GM19025 (cell line): Measurements from ENCODE around the gene DEPDC5.
"Not testable (repeated sequence)": the region's sequence is repeated elsewhere in the genome, so short reads cannot be mapped to it uniquely, and the experiment has no call there.

Experiments used
- ATAC-seq: cut with Tn5 transposase; IDR thresholded peaks from one replicate; pipeline ENCODE4 v1.9.1; 2021; ENCODE audit warnings: mild to moderate bottlenecking, low read depth, moderate library complexity; ENCODE audit not compliant: unreplicated experiment

Gene DEPDC5

DNA sequence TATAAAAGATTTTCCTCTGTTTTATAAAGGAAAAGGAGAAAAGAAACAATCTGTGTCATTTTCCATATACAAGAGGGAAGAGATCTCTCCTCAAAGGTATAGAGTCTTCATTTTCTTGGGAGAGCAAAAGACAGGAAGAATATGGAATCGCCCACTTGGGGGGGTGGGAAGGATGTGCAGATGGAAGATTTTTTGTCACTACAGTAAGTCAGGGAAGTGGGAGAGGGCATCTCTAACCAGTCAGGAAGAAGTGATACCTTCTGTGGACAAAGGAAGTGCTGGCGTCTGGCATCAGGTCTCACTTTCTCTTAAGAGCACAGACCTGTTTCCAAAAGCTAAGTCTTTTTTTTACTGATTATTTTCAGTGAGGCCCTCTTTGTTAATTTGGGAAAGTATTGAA, 5.3 kb upstream of the DEPDC5 start:
- ATAC-seq, result no peak

DNA sequence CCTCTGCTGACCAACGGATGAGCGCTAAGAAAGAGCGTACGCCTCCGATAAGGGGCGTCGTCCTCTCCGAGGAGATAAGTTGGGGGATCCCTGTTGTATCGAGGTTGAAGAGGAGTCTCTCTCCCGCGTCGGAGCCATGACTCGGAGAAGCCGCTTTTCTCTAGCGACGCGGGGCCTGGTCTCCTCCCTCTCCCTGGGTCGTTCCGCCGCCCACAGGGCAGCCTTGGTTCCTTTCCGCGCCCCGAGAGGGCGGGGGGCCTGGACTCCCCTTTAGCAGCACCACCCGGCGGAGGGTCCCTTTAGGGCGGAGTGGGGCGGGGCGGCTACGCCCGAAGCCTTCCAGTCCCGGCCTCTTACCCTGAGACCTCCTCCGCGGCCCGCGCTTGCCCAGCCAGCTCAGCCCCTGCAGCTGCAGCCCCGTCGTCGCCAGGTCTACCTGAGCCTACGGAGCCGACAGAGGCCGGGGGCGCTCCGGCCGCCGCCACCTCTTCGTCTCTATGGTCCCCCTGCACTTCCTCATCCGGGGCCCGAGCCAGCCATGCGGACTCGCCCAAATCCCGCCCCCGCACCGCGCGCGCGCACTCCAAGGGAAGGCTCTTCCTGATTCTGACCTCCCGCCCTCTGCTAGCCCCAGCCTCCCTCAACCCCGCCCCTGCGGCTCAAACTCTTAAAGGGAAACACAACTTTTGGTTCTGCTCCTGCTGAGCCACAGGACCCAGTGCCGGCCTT, 4.0 kb upstream of the DEPDC5 start, which contains the start of gene PRR14L:
TSS of gene PRR14L (minus strand) at position 497 of the 729 bp plus-strand sequence. CDS start 11,272 bp downstream, outside the sequence.
- peak; percentile 54 for ATAC-seq

DNA sequence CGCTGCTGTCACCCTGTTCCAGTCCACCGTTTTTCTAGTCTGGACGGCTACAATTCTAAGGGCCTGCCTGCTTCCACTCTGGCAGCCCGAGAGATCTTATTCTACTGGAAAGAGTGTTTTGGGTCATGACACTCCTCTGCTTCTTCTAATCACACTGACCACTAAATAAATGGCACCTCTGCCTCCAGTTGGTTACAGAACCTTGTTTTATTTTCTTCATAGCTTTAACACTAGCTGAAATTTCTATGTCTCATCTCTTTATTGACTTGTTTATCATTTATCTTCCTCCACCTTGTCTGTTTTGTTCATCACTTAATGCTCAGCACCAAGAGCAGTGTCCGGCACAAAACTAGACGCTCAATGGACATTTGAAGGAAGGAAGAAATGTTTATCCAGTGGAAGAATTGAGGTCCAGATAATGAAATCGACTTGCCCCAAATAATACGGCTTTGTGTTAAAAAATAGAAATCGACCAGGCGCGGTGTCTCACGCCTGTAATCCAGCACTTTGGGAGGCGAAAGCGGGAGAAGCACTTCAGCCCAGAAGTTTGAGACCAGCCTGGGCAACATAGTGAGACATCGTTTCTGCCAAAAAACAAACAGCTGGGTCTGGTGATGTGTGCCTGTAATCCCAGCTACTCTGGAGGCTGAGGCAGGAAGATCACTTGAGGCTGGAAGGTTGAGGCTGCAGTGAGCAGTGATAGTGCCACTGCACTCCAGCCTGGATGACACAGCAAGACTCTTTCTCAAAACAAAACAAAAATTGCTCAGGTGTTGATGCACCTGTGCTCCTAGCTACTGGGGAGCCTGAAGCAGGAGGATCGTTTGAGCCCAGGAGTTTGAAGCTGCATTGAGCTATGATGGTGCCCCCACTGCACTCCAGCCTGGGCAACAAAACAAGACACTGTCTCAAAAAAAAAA, 3.2 kb upstream of the DEPDC5 start:
- ATAC-seq, result no peak

DNA sequence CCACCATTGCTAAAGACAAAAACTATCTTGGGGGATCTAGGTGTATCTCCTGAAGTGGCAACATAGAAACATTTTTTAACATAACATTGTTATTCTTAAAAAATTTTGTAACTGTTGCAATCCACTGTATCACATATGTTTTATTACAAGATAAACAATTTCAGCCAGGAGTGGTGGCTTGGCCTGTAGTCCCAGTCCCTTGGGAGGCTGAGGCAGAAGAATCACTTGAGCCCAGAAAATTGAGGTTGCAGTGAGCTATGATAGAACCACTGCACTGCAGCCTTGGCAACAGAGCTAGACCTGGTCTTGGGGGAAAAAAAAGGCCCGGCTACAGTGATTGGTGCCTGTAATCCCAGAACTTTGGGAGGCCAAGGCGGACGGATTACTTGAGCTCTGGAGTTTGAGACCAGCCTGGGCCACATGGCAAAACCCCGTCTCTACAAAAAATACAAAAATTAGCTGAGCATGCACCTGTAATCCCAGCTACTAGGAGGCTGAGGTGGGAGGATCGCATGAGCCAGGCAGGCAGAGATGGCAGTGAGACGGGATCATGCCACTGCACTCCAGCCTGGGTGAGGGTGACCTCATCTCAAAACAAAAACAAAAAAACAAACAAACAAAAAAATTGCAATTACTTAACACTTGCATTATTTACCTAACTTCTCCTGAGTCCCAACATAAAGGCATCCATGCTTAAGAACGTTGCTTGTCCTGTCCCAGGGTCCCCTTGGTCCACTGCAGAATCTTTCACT, 1.5 kb upstream of the DEPDC5 start:
- no peak for ATAC-seq

DNA sequence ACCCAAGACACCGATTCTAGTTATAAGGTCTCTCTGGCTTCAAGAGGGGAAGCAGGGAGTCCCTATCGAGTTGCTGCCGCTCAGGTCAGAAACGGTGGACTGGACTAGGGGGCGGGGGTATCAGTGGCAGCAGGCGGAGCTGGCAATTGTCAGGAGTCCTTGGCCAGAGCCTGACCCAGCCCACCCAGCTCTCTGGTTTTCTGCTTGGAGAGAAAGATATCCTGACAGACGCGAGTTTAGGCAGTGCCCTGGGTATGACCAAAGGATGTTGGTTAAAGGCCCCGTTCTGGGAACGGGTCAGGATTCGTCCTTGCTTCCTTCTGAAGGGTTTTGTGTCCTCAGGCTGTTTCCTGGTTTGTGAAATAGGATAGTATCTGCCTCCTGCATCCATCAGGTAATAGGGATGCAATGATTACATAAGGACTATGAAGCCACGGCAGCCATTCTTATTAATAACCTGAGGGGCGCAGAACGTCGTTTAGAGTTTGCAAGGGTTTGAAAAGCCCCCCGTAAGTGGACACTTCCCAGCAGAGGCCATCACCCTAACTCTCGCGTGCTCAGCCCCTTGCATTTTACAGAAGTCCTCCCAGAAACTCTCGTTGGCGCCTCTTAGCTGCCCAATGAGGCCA, 700 bp upstream of the DEPDC5 start:
- ATAC-seq, result peak; percentile 3

DNA sequence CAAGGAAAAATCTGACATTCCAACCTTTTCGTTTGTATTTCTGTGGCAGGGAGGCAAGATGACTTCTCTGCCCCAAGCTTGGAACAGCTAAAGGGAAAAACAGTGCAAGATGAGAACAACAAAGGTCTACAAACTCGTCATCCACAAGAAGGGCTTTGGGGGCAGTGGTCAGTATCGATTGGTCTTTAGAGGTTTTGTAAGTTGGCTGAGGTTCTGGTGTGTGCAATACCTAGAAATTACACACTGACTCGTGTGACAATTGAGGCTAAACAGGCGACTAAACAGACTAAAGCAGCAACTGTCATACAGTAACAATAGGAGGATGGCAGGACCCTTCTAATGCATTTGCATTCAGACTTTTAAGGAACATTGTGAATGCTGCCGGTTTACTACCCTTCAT, 994 bp downstream of the DEPDC5 start:
- ATAC-seq, result no peak

DNA sequence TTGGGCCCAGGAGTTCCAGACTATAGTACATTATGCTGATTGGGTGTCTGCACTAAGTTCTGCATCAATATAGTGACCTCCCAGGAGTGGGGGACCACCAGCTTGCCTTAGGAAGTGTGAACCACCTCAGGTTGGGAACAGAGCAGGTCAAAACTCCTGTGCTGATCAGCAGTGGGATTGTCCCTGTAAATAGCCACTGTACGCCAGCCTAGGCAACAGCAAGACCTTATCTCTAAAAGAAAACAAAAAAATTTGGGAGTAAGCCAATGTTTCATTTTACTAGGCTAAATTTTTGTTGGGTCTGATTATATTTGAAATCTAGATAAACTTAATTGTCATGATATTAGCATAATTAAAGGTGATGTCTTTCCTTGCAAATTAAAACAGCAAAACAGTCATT, 3.4 kb downstream of the DEPDC5 start:
- ATAC-seq, result no peak

DNA sequence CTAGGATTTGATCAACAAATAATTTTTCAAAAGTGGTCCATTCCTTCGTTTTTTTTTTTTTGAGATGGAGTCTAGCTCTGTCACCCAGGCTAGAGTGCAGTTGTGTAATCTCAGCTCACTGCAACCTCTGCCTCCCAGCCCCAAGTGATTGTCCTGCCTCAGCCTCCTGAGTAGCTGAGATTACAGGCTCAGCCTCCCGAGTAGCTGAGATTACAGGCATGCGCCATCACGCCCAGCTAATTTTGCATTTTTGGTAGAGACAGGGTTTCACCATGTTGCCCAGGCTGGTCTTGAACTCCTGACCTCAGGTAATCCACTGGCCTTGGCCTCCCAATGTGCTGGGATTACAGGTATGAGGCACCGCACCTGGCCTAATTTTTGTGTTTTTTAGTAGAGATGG, 5.0 kb downstream of the DEPDC5 start:
- ATAC-seq, result not testable (repeated sequence)

DNA sequence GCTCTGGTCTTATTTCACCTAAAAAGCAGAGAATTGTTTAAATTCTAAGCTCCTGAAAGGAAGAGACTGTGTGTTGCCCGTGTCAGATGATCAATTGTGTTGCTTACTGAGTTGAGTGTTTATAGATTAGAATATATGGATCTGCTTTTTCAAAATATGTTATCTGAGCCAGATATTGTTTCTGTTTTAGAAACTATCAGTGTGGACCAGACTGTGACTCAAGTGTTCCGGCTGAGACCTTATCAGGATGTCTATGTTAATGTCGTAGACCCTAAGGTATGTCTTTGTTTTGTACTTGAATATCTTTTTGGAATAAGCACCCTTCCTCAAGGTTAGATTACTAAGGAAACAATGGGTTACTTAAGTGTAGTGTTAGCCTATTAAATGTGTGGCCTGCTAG, 11.0 kb downstream of the DEPDC5 start:
- no peak for ATAC-seq

DNA sequence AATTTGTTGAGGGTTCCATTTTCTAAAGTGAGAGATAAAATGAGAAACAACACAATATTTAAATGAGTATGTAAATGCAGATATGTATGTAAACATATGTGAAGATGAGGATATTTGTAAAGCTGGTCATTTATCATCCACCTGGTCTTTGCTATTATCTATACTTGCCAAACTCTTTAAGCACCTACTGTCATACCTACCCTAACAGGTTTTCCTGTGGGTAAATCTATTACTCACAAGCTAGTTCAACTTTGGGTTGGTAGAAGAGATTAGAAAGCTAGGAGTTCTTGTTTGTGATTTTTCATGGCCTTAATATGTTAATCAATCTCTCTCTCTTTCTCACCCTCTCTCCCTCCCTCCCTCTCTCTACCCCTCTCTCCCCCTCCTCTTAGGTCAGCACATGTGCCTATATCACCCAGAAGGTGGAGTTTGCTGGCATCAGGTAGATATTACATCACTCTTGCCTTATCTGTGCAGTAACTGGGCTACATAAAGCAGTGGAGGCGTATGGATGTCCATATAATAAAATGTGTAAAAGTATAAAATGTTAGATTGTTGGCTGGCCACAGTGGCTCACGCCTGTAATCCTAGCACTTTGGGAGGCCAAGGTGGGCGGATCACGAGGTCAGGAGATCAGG, 14.7 kb downstream of the DEPDC5 start:
- no peak for ATAC-seq

DNA sequence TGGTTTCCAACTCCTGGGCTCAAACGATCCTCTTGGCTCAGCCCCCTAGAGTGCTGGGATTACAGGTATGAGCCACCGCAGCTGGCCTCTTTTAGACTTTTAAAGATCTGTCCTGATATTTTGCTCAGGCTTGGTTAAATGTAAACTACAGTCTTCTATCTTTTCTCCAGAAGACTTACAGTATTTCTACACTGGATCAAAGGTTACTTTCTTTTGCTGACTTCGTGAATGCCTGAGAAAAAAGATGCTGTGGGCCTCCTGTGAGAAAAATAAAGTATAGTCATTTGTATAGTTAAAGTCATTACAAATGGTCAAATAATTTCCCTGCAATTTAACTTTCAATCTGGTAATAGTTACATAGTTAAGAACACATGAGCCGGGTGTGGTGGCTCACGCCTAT, 19.6 kb downstream of the DEPDC5 start:
- no peak for ATAC-seq

DNA sequence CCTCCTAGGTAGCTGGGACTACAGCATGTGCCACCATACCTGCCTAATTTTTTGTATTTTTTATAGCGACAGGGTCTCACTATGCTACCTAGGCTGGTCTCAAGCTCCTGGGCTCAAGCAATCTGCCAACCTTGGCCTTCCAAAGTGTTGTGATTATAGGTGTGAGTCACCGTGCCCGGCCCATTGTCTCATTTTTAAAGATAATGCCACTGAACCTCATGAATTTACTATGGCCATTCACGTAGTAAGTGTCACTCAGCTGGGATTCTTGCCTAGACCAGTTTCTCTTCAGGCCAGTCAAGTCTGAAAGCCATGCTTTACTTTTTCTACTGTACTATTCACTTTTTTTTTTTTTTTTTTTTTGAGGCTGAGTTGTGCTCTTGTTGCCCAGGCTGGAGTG, 22.4 kb downstream of the DEPDC5 start:
- no peak for ATAC-seq

DNA sequence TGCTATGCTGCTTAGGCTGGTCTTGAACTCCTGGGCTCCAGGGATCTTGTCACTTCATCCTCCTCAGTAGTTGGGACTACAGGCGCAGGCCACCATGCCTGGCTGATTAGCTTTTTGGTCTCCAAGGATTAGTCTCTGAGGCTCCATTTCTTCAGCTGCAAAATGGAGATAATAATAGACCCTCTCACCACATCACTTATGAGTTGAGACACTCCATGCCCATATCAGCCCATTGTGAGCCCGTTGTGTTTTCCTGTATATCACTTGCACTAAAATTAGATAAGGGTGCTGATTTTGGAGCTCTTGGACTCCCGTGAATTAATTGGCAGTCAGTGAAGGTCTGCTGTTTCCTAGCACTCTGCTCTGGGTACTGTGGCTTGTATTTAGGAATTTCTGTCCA, 36.0 kb downstream of the DEPDC5 start:
- ATAC-seq, result no peak

DNA sequence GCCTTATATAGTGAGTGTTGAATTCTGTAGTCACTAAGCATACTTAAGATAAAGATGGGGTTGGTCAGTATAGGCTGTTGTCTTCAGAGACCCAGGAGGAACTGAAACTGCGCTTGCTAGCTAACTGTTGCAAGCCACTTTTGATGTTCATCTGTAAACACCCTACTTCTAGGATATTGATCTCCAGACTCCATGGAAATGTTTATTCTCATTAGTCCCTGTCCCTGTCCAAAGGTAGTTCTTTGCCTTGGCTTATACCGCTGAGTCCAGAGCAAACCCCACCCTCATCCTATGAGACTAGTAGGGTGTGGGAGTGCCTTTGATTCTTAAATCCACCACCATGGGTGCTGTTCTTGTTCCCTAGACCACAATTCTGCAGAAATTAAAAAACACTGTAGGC, 36.4 kb downstream of the DEPDC5 start:
- no peak for ATAC-seq

DNA sequence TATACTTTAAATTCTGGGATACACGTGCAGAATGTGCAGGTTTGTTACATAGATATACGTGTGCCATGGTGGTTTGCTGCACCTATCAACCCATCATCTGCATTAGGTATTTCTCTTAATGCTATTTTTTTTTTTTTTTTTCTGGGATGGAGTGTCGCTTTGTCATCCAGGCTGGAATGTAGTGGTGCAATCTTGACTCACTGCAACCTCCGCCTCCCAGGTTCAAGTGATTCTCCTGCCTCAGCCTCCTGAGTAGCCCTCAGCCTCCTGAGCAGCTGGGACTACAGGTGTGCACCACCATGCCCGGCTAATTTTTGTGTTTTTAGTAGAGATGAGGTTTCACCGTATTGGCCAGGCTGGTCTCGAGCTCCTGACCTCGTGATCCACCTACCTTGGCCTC, 45.5 kb downstream of the DEPDC5 start:
- ATAC-seq, result not testable (repeated sequence)

DNA sequence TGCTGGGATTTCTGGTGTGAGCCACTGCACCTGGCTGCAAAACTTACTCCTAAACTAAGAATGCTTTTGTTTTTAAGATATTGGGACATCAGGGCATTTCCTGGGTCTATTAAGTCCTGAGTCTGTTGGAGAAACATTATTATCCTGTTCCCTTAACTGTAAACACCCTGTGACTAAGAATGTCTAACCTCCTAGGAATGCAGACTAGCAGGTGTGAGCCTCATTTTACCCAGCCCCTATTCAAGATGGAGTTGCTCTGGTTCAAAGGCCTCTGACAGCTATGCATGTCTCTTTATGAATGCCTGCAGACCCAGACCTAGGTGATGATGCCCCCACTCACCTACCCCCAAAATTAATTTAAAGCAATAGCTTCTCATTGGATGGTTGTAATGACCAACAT, 46.2 kb downstream of the DEPDC5 start:
- no peak for ATAC-seq

DNA sequence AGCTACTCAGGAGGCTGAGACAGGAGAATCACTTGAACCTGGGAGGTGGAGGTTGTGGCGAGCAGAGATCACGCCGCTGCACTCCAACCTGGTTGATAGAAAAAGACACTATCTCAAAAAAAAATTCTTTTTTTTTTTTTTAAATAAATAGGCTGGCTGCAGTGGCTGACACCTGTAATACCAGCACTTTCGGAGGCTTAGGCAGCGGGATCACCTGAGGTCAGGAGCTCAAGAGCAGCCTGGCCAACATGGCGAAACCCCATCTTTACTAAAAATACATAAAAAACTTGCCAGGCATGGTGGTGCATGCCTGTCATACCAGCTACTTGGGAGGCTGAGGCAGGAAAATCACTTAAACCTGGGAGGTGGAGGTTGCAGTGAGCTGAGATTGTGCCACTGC, 47.0 kb downstream of the DEPDC5 start:
- not testable (repeated sequence) for ATAC-seq

DNA sequence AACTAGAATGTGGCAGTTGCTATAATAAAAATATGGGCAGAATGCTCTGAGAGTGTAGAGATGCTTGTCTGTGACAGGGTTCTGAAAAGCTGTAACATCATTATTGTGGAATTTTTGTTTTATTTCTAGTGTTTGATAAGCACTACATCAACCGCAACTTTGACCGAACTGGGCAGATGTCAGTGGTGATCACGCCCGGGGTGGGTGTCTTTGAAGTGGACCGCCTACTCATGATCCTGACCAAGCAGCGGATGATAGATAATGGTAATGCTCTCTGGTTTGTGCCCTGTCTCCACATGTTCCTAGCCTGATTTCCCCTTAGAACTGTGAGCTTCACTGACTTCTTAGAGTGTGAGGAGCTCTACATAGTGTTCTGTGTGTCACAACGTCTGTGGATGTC, 48.8 kb downstream of the DEPDC5 start:
- ATAC-seq, result no peak

DNA sequence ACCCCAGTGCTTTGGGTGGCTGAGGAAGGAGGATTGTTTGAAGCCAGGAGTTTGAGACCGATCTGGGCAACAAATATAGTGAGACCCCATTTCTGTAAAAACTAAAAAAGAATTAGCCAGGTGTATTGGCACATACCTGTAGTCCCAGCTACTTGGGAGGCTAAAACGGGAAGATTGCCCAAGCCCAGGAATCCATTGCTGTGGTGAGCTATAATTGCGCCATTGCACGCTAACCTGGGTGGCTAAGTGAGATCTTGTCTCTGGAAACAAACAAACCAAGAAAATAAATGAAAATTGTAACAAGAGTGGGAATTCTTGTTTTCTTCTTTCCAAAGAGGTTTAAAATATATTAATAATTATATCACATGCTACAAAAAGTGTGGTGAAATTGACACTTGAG, 52.9 kb downstream of the DEPDC5 start:
- no peak for ATAC-seq

DNA sequence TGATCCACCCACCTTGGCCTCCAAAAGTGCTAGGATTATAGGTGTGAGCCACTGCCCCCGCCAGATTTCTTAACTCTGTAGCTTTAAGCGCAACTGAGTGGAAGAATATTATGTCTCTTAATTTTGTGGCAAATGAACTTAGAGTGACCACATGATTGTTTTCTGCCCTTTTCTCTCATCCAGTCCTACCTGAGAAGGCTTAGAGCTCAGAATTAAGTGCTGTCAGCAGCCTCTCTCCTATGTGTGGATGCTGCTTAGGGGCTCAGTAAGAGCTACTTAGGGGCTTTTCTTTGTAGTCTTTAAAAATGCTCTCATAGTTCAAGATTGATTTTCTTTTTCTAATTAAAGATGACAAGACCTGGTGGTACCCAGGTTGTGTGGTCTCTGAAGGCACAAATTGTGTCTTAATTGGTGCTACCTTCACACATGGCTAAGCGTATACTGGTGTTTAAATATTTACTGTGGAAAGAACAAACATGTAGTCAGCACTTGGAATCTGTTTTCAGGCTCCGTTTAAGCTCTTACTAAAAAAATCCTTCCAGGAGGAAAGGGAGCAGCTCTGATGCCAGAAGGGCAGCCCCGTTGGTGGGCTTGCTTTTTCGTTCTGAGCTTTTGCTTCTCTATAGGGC, 59.3 kb downstream of the DEPDC5 start:
- no peak for ATAC-seq
